Osteocyte (in vitro differentiated cells): ENCODE data around the gene IL4. TPM values are rescaled to one million over a fixed set of nuclear protein-coding genes. Genes with fewer than 3 reads are reported as not detected.

ENCODE experiments used
- DNase-seq: peaks from one replicate; pipeline ENCODE4 v3.0.0; 2021; ENCODE audit warnings: mixed read lengths; ENCODE audit not compliant: unreplicated experiment; ENCODE audit errors: extremely low spot score
- H3K27ac Mint-ChIP-seq: one replicate; pipeline ENCODE4 v1.8.0; 2021; ENCODE audit warnings: mild to moderate bottlenecking, mixed read lengths; ENCODE audit not compliant: unreplicated experiment
- H3K27me3 Mint-ChIP-seq: one replicate; pipeline ENCODE4 v1.8.0; 2021; ENCODE audit warnings: mixed read lengths; ENCODE audit not compliant: unreplicated experiment
- H3K36me3 Mint-ChIP-seq: one replicate; pipeline ENCODE4 v1.8.0; 2021; ENCODE audit warnings: mixed read lengths; ENCODE audit not compliant: unreplicated experiment
- H3K4me1 Mint-ChIP-seq: one replicate; pipeline ENCODE4 v1.8.0; 2021; ENCODE audit warnings: mixed read lengths; ENCODE audit not compliant: unreplicated experiment
- H3K4me3 Mint-ChIP-seq: one replicate; pipeline ENCODE4 v1.8.0; 2021; ENCODE audit warnings: mild to moderate bottlenecking, moderate library complexity, mixed read lengths; ENCODE audit not compliant: unreplicated experiment
- H3K9me3 Mint-ChIP-seq: one replicate; pipeline ENCODE4 v1.8.0; 2021; ENCODE audit warnings: mixed read lengths; ENCODE audit not compliant: unreplicated experiment
- total RNA-seq: library from RNA; stranded (reverse); gene quantifications from 2 replicates; pipeline ENCODE4 v1.2.1, GENCODE V29; 2021
- TF ChIP-seq, protein P1 (sequence below): fragments of 200-600 bp; sonication (generic); IDR thresholded peaks from 2 replicates; pipeline ENCODE4 v1.5.0; 2021; ENCODE audit warnings: antibody characterized with exemption, mild to moderate bottlenecking, moderate library complexity

Gene IL4
- total RNA-seq, 1 donor from 2014 or later = not detected

DNA sequence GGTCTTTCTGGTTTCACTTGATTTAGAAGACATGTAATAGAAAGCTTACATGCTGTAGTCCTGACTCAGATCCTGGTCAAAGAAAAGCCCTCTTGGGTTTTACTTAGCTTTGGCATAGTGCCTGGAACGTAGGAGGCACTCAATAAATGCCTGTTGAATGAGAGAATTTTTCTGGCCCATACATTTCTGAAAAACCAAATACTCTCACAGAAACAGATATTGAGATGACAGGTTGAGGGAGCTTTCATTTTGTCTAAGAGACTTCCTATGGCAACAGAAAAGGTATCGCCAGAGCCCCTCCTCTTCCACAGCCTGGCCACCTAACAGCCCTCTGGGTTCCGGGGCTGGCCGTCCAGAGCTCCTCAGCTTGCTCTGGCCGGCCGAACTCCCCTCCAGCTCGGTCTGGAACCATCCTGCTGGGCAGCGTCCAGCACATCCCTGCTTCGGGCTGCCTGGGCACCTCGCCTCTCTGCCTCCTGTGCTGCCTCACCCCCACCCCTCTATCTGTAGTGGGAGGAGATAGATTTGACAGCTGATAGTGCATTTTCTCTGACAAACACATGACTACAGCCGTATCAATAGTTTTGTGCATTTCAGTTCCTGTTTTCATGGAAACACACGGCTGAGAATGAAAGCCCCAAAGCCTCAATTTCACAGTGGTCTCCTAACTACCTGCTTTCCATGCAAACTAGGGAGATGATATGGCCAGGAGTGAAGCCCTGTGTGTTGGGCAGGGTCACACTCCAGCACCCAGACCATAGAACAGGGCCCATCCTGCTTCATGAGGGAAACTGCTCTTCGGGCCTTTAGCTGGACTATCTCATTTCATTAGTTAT lies 1.1 kb downstream of the IL4 start:
- Mint-ChIP-seq H3K4me3 (peak overlapping the region; percentile 15), H3K4me1 (peaks cover 34% of the 10 kb centered on the region), H3K9me3 (no peaks in the 10 kb centered on the region), H3K27me3 (no peaks in the 10 kb centered on the region), H3K36me3 (no peaks in the 10 kb centered on the region), H3K27ac (peak overlapping the region; percentile 84)
- TF ChIP-seq, protein P1, sequence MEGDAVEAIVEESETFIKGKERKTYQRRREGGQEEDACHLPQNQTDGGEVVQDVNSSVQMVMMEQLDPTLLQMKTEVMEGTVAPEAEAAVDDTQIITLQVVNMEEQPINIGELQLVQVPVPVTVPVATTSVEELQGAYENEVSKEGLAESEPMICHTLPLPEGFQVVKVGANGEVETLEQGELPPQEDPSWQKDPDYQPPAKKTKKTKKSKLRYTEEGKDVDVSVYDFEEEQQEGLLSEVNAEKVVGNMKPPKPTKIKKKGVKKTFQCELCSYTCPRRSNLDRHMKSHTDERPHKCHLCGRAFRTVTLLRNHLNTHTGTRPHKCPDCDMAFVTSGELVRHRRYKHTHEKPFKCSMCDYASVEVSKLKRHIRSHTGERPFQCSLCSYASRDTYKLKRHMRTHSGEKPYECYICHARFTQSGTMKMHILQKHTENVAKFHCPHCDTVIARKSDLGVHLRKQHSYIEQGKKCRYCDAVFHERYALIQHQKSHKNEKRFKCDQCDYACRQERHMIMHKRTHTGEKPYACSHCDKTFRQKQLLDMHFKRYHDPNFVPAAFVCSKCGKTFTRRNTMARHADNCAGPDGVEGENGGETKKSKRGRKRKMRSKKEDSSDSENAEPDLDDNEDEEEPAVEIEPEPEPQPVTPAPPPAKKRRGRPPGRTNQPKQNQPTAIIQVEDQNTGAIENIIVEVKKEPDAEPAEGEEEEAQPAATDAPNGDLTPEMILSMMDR = no peak
- DNase-seq = no peak

DNA sequence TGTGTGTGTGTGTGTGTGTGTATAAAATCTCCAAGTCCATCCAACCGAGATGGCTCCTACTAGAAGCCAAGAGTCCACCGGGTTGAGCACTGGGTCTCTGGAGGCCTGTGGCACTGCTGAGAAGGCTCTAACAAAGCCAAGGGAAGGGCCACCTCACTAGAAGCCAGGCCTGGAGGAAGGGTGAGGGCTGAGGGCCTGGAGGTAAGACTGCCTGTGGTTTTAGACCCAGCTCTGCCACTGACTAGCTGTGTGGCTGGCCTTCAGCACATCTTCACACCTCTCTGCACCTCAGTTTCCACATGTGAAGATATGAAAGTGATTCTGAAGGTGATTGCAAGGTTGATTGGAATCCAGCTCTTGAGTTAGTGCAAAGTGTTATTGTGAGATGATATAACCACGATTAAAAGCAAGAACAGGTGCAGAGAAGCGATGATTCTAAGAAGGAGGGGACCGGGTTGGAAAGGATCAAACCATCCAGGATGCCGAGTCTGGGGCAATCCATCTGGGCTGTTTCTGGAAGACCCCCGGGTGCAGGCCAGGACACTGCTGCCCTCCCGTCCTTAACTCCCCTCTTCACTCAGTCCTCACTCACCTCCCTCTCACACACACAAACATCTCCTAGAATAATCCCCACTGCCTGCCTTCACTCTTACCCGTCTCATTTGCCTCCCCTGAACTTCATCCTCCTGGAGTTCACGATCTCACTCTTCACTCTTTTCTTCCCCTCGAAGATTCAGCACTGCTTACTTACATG lies 2.3 kb downstream of the IL4 start:
- no peak for DNase-seq
- Mint-ChIP-seq H3K36me3 (no peaks in the 10 kb centered on the region), H3K4me3 (no peak overlapping the region), H3K4me1 (peaks cover 39% of the 10 kb centered on the region), H3K27ac (no peak overlapping the region), H3K27me3 (no peaks in the 10 kb centered on the region), H3K9me3 (no peaks in the 10 kb centered on the region)
- TF ChIP-seq, protein P1 = no peak

DNA sequence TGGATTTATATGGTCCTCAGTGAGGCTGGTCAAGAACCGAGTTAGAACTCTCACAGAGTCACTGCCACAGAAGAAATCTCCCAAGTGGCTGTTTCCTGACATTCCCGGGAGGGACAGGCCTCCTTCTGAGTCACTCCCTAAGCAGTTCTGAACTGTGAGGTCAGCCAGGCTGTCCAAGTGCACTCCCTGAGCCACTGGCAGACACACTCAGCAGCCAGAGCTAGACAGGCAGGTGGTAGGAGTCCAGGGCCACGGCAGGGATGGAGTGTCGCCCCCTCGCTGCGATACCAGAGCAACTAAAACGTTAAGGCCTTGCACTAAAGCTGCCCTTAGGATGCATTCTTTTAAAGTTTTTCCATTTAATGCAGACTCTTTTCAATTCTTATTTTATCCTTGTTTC lies 3.4 kb downstream of the IL4 start:
- Mint-ChIP-seq H3K27me3 (no peaks in the 10 kb centered on the region), H3K4me3 (no peak overlapping the region), H3K27ac (peak overlapping the region; percentile 28), H3K9me3 (no peaks in the 10 kb centered on the region), H3K36me3 (no peaks in the 10 kb centered on the region), H3K4me1 (peaks cover 39% of the 10 kb centered on the region)
- TF ChIP-seq, protein P1 = peak; percentile 49
- no peak for DNase-seq

DNA sequence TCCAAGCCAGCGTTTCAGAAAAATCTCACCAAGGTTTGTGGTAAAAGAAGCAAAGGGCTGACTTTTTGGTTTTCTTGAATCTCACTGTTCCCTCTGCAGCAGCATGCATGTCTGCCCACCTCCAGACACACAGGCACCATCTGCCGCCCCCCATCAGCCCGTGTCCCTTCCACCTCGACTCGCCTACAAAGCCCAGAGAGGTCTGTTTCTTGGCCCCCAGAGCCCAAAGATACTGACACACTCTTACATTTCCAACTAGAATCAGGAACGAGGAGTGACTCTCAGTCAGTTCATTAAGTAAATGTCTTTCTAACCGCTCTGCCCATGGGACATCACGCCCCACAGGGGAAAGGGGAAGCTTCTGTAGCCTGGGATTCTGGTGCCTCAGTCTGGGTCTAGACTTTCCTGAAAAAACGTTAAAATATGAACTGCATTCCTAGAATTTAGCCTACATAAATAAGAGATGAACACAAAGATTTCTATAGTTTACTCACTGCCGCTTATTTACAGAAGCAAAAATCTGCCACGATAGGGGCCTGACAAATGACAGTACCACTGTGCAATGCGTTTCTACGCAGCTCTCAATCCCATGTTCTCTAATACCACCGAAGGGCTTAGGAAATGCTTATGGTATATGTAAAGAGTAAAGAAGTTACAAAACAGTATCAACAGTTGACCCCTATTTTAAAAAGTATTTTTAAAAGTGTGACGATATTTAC lies 4.1 kb downstream of the IL4 start:
- Mint-ChIP-seq H3K36me3 (no peaks in the 10 kb centered on the region), H3K4me1 (peaks cover 39% of the 10 kb centered on the region), H3K27me3 (no peaks in the 10 kb centered on the region), H3K27ac (peak overlapping the region; percentile 42), H3K4me3 (no peak overlapping the region), H3K9me3 (no peaks in the 10 kb centered on the region)
- TF ChIP-seq, protein P1 = no peak
- peak; percentile 62 for DNase-seq
